Stomach (tissue), 4 donors: ENCODE measurements around the gene EYA3.

Experiments used
- CTCF ChIP-seq, 7 experiments: fragments of 450-650 bp in 4 of 7; fragments of 200-600 bp in 3 of 7; sonication (generic) in 3 of 7; IDR thresholded peaks; one replicate each; pipeline ENCODE4 v1.5.1; 2016 to 2019; ENCODE audit warnings: antibody characterized with exemption in 7 of 7, control low read depth in 2 of 7, mild to moderate bottlenecking in 1 of 7
- EP300 ChIP-seq: sonication (generic); formaldehyde crosslinking; IDR thresholded peaks from one replicate; pipeline ENCODE4 v1.6.1; 2017; ENCODE audit warnings: antibody characterized with exemption
- POLR2A ChIP-seq, 4 donors: fragments of 450-650 bp; IDR thresholded peaks; one replicate each; pipeline ENCODE4 v1.6.1; 2016; ENCODE audit warnings: antibody characterized with exemption in 4 of 4, control low read depth in 2 of 4, mild to moderate bottlenecking in 1 of 4, moderate library complexity in 1 of 4

DNA sequence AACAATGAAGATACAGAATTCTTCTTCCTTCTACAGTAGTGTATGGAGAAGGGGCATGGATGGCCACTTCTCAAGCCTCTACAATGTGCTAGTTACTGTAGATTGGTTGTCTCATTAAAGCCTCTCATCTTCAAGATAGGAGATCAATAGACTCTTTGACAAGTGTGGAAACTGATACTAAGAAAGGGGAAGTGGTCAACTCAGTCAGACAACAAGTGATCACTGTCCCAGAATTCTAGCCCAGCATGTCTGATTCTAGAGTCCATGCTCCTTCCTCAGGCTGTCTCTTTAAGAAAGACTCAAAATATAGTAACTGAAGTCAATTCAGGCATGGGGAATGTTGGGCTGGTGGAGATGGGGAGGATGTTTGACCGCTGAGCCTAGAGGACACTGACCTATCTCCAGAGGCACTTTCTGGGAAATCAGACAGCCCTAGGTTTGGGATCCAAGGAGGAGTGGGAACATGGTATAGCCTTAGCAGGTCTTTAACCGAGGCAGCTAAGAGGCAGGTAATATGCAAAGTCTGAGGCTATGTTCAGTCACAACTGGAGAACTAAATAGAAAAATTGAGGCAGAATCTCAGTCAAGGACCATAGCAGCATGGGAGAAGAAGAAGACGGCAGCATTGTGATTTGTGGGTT lies 39.3 kb upstream of the EYA3 start:
- TF ChIP-seq CTCF (IDR thresholded peaks at IDR 0.05) (no peak), POLR2A (IDR thresholded peaks at IDR 0.05) (no peak), EP300 (no peak)
